Upper lobe of right lung (tissue), 1 donor: Measurements from ENCODE around the gene RANBP1. TPM values are rescaled to one million over a fixed set of nuclear protein-coding genes. Genes with fewer than 3 reads are reported as not detected.

Source experiments
- ATAC-seq: fragments of 200-7000 bp; cut with Tn5 transposase; one replicate; pipeline ENCODE4 v1.9.1; 2020; ENCODE audit warnings: mild to moderate bottlenecking, moderate library complexity
- DNase-seq: peaks from one replicate; pipeline ENCODE4 v3.0.0-alpha.2; 2020
- H3K27ac ChIP-seq: fragments of 200-600 bp; one replicate; pipeline ENCODE4 v1.8.0; 2022
- H3K27me3 ChIP-seq: fragments of 200-600 bp; one replicate; pipeline ENCODE4 v1.8.0; 2022; ENCODE audit warnings: mild to moderate bottlenecking
- H3K36me3 ChIP-seq: fragments of 200-600 bp; one replicate; pipeline ENCODE4 v1.8.0; 2022
- H3K4me1 ChIP-seq: fragments of 200-600 bp; one replicate; pipeline ENCODE4 v1.8.0; 2022
- H3K4me3 ChIP-seq: fragments of 200-600 bp; one replicate; pipeline ENCODE4 v1.8.0; 2022; ENCODE audit warnings: mild to moderate bottlenecking
- H3K9me3 ChIP-seq: fragments of 200-600 bp; one replicate; pipeline ENCODE4 v1.8.0; 2022
- intact Hi-C: fragments of 100-400 bp; cut with DNase I; formaldehyde crosslinking; loops from one replicate; pipeline ENCODE4 v1.11.0; 2022
- total RNA-seq: library from RNA; stranded (reverse); fragmentation: NEBNext Ultra II Directional; extraction: Animal tissue kit (Norgen Biotek cat#: 25700); gene quantifications from one replicate; pipeline ENCODE4 v1.2.1, GENCODE V29; 2021
- TF ChIP-seq, protein P1 (sequence below): fragments of 200-600 bp; IDR thresholded peaks from one replicate; pipeline ENCODE4 v1.8.0; 2022; ENCODE audit warnings: antibody characterized with exemption
- donor health status: DM: no; HTN: yes; CAD: no; lungs with severe emphysema.

The RANBP1 gene
- total RNA-seq, 1 donor from 2014 or later: 53.0 TPM

DNA sequence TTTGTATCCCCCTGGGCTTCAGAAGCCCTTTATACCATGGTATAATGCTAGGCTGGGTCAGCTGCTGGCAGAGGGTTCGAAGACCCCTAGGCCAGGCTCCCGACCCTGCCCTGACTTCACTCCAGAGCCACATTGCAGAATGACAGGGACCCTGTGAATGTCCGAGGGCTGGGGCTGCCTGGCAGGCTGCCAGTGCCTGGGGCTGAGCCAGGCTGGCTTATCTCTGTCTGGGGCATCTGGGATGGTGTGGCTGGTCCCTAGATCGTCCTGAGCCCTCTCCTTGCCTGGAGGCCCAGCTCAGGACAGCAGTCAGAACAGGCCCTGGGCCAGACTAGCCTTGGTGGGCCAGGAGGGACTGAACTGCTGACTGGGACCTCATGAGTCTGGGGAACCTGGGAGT lies 19.4 kb downstream of the RANBP1 start:
- H3K4me3 ChIP-seq: no peak overlapping the region
- peaks cover 54% of the 10 kb centered on the region for H3K4me1 ChIP-seq
- no peaks in the 10 kb centered on the region for H3K36me3 ChIP-seq
- DNase-seq: no peak
- no peaks in the 10 kb centered on the region for H3K27me3 ChIP-seq
- H3K27ac ChIP-seq: no peak overlapping the region
- intact Hi-C loops: no loop called here
- ATAC-seq: no peak
- H3K9me3 ChIP-seq: no peaks in the 10 kb centered on the region
- TF ChIP-seq, protein P1, sequence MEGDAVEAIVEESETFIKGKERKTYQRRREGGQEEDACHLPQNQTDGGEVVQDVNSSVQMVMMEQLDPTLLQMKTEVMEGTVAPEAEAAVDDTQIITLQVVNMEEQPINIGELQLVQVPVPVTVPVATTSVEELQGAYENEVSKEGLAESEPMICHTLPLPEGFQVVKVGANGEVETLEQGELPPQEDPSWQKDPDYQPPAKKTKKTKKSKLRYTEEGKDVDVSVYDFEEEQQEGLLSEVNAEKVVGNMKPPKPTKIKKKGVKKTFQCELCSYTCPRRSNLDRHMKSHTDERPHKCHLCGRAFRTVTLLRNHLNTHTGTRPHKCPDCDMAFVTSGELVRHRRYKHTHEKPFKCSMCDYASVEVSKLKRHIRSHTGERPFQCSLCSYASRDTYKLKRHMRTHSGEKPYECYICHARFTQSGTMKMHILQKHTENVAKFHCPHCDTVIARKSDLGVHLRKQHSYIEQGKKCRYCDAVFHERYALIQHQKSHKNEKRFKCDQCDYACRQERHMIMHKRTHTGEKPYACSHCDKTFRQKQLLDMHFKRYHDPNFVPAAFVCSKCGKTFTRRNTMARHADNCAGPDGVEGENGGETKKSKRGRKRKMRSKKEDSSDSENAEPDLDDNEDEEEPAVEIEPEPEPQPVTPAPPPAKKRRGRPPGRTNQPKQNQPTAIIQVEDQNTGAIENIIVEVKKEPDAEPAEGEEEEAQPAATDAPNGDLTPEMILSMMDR: no peak

DNA sequence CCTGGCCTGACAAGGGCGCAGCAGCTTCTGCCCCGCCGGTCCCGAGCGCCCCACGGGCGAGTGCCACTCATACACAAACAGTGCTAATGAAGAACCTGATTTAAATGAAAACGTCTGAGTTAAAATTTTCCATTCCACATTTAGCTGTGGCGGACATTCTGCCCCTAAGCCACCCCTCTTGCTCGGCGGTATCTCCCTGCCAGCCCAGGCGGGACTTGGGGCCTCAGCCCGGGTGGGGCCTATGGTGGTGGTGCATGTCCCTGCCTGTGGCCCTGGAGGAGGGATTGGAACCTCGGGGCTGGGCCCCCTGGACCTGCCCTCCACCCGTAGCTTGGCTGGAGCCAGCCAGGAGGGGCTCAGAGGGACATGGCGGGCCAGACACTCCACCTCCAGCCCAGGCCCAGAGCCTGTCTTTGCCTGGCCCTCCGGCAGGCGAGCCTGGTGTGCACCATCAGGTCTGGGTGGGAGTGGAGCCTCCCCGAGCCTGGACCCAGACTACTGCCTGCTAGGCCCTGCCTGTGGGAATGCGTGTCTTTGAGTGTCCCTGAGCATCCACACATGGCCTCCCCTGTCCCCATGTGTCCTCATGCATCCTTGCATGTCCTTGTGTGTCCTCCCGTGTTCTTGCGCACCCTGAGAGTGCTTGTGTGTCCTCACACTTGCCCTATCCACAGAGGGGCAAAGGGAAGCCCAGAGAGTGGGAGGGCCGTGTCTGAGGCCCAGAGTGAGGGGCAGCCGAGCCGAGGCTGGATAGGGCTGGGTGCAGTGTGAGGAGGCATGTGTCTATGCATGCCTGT lies 20.1 kb downstream of the RANBP1 start:
- Histone ChIP-seq H3K9me3 (no peaks in the 10 kb centered on the region), H3K27ac (no peak overlapping the region), H3K27me3 (no peaks in the 10 kb centered on the region), H3K4me1 (peaks cover 54% of the 10 kb centered on the region), H3K36me3 (no peaks in the 10 kb centered on the region), H3K4me3 (no peak overlapping the region)
- DNase-seq (no peak), ATAC-seq (no peak)
- intact Hi-C loops: no loop called here
- TF ChIP-seq, protein P1: no peak

DNA sequence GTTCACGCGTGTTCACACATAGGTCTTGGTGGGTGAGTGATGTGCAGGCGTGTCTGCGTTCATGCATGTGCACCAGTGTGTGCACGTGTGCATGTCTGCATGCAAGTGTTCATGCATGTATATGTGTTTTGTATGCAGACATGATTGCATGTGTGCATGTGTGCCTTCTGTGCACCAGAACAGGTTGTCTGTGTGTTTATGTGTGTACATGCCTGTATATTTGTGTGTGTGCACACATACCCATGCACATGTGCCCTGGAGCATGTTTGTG lies 20.6 kb downstream of the RANBP1 start:
- Histone ChIP-seq H3K36me3 (no peaks in the 10 kb centered on the region), H3K27ac (no peak overlapping the region), H3K4me1 (peaks cover 54% of the 10 kb centered on the region), H3K4me3 (no peak overlapping the region), H3K9me3 (no peaks in the 10 kb centered on the region), H3K27me3 (no peaks in the 10 kb centered on the region)
- DNase-seq (no peak), ATAC-seq (no peak)
- TF ChIP-seq, protein P1: no peak
- intact Hi-C loops: no loop called here

DNA sequence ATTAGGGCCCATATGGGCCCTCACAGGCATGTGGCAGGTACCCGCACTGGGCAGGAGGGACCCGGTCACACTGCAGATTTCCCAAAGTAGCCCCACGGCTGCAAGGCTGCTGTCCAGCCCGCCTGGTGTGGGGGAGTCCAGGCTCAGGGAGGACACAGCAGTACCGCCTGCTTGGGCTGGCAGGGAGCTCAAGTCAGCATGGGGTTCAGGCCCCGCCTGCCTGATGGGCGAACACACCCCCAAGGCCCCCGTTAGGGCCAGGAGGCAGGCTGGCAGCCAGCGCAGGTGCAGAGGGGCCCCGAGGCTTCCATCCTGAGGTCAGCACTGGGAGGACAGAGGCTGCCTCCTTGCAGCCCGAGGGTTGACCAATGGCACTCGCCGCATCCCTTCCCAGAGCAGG lies 21.2 kb downstream of the RANBP1 start:
- H3K4me3 ChIP-seq: no peak overlapping the region
- intact Hi-C loops: no loop called here
- no peaks in the 10 kb centered on the region for H3K9me3 ChIP-seq
- TF ChIP-seq, protein P1: no peak
- ATAC-seq (no peak), DNase-seq (no peak)
- H3K36me3 ChIP-seq: no peaks in the 10 kb centered on the region
- H3K27me3 ChIP-seq: no peaks in the 10 kb centered on the region
- H3K27ac ChIP-seq: no peak overlapping the region
- H3K4me1 ChIP-seq: peaks cover 54% of the 10 kb centered on the region

DNA sequence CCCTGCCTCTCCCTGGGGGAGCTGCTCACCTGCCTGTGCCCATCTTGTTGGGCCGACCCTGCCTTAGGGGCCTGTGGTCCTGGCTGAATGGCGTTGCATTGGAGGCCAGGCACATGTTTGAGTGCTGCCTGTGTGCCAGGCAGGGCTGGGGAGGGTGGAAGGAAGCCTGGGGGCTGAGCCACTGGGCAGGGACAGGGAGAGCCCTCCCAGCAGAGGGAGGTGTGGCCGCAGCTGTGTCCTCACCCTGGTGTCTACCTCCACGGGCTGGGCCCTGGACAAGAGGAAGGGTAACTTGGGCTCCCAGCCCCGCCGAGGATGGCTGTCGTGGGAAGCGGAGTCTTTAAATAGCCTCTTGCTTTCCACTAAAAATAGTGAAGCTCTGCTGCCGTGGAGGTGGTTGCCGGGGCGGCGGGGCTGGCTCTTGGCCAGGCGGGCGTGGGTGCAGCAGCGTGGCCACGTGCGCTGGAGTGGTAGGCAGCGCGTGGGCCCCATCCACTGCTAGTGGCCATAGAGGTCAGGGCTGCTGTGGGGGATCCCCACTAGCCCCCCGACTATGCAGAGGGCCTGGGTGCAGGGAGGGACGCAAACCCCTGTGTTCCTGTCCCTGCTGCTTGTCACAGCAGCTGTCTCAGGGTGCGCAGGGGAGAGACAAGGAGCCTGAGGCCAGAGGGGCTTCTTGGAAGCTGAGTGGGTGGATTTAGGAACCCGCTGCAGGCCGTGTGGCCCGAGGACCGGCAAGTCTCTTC lies 21.9 kb downstream of the RANBP1 start:
- no peaks in the 10 kb centered on the region for H3K36me3 ChIP-seq
- no peak overlapping the region for H3K4me3 ChIP-seq
- intact Hi-C loops: no loop called here
- H3K27ac ChIP-seq: no peak overlapping the region
- H3K4me1 ChIP-seq: peaks cover 47% of the 10 kb centered on the region
- no peaks in the 10 kb centered on the region for H3K9me3 ChIP-seq
- ATAC-seq (peak; percentile 33), DNase-seq (no peak)
- no peaks in the 10 kb centered on the region for H3K27me3 ChIP-seq
- TF ChIP-seq, protein P1: no peak
